GM19025 (cell line): ENCODE results near the gene FBXL22.

Experiments
- ATAC-seq: cut with Tn5 transposase; IDR thresholded peaks from one replicate; pipeline ENCODE4 v1.9.1; 2021; ENCODE audit warnings: mild to moderate bottlenecking, low read depth, moderate library complexity; ENCODE audit not compliant: unreplicated experiment

The FBXL22 gene

GRCh38 chr15:63588826-63589225 lies 8.4 kb upstream of the FBXL22 start:
- no peak for ATAC-seq

GRCh38 chr15:63593705-63594671 lies 3.2 kb upstream of the FBXL22 start:
- no peak for ATAC-seq

GRCh38 chr15:63595065-63595464 lies 2.1 kb upstream of the FBXL22 start:
- no peak for ATAC-seq

GRCh38 chr15:63595688-63596087 lies 1.5 kb upstream of the FBXL22 start:
- ATAC-seq, result no peak

GRCh38 chr15:63596676-63597037 lies 530 bp upstream of the FBXL22 start:
- no peak for ATAC-seq

GRCh38 chr15:63597821-63598220 lies 634 bp downstream of the FBXL22 start:
- no peak for ATAC-seq

GRCh38 chr15:63598473-63599400 lies 1.6 kb downstream of the FBXL22 start:
- no peak for ATAC-seq

- ATAC-seq, result no peak
Observed at GRCh38 chr15:63599401-63600000, 2.3 kb downstream of the FBXL22 start.

- ATAC-seq, result no peak
Observed at GRCh38 chr15:63600001-63600615, 2.9 kb downstream of the FBXL22 start.

GRCh38 chr15:63600616-63601025 lies 3.4 kb downstream of the FBXL22 start:
- ATAC-seq, result peak; percentile 71

GRCh38 chr15:63601026-63601703 lies 4.0 kb downstream of the FBXL22 start:
- peak; percentile 6 for ATAC-seq

GRCh38 chr15:63601704-63602185 lies 4.6 kb downstream of the FBXL22 start:
- ATAC-seq, result no peak

GRCh38 chr15:63602595-63602994 lies 5.4 kb downstream of the FBXL22 start:
- no peak for ATAC-seq

GRCh38 chr15:63603516-63603915 lies 6.3 kb downstream of the FBXL22 start:
- no peak for ATAC-seq

GRCh38 chr15:63604281-63604680 lies 7.1 kb downstream of the FBXL22 start:
- ATAC-seq, result no peak

- ATAC-seq, result no peak
Observed at GRCh38 chr15:63605036-63605435, 7.8 kb downstream of the FBXL22 start.

- no peak for ATAC-seq
Observed at GRCh38 chr15:63605816-63606215, 8.6 kb downstream of the FBXL22 start.

- no peak for ATAC-seq
Observed at GRCh38 chr15:63606308-63606707, 9.1 kb downstream of the FBXL22 start.

GRCh38 chr15:63608989-63609388 lies 11.8 kb downstream of the FBXL22 start:
- ATAC-seq, result no peak

- no peak for ATAC-seq
Observed at GRCh38 chr15:63609448-63609847, 12.3 kb downstream of the FBXL22 start.
